ENCODE results near the gene IMPACT.

GRCh38 chr18:24378598-24378997, 47.9 kb upstream of the IMPACT start:
- TF ChIP-seq CTCF (IDR thresholded peaks at IDR 0.05) (no peak), POLR2A (IDR thresholded peaks at IDR 0.05) (no peak)
